ENCODE results near the gene PIBF1.
A peak's percentile ranks its signal among the peaks of the same experiment; 100 is the strongest.

The PIBF1 gene

GRCh38 chr13:73058736-73059459, 277.0 kb downstream of the PIBF1 start, which contains the start of gene KLF5:
KLF5 (plus strand) TSS chr13:73059005; CDS start chr13:73059328, 323 bp downstream.
- DNase-seq (ENCODE audit: low read depth in 2 of 3, low spot score in 2 of 3): peak; percentile 77 to 88 (median 87)

GRCh38 chr13:73059460-73060250, 277.7 kb downstream of the PIBF1 start:
- DNase-seq (ENCODE audit: low read depth in 2 of 3, low spot score in 2 of 3): peak in 1 of 3 experiments; percentile 24

- DNase-seq (ENCODE audit: low read depth in 2 of 3, low spot score in 2 of 3): no peak
These were observed 278.6 kb downstream of the PIBF1 start for GRCh38 chr13:73060251-73061160.

- no peak for DNase-seq (ENCODE audit: low read depth in 2 of 3, low spot score in 2 of 3)
These were observed 279.5 kb downstream of the PIBF1 start for GRCh38 chr13:73061473-73061872.

GRCh38 chr13:73061876-73062275, 279.9 kb downstream of the PIBF1 start:
- DNase-seq (ENCODE audit: low read depth in 2 of 3, low spot score in 2 of 3): no peak

- DNase-seq (ENCODE audit: low read depth in 2 of 3, low spot score in 2 of 3): no peak
These were observed 280.5 kb downstream of the PIBF1 start for GRCh38 chr13:73062468-73062867.

- DNase-seq (ENCODE audit: low read depth in 2 of 3, low spot score in 2 of 3): no peak
These were observed 281.2 kb downstream of the PIBF1 start for GRCh38 chr13:73063166-73063565.

GRCh38 chr13:73065036-73065435, 283.1 kb downstream of the PIBF1 start:
- no peak for DNase-seq (ENCODE audit: low read depth in 2 of 3, low spot score in 2 of 3)

GRCh38 chr13:73065665-73066340, 283.9 kb downstream of the PIBF1 start:
- no peak for DNase-seq (ENCODE audit: low read depth in 2 of 3, low spot score in 2 of 3)
